Measurements from ENCODE around the gene CD79B.
"Not testable (repeated sequence)": the region's sequence is repeated elsewhere in the genome, so short reads cannot be mapped to it uniquely, and the experiment has no call there.

The CD79B gene

GRCh38 chr17:63909586-63909985 lies 22.5 kb downstream of the CD79B start:
- DNase-seq = not testable (repeated sequence)

- not testable (repeated sequence) for DNase-seq
Measured at GRCh38 chr17:63907161-63907778, 24.9 kb downstream of the CD79B start.

- DNase-seq = not testable (repeated sequence)
Measured at GRCh38 chr17:63904796-63905195, 27.3 kb downstream of the CD79B start.

DNA sequence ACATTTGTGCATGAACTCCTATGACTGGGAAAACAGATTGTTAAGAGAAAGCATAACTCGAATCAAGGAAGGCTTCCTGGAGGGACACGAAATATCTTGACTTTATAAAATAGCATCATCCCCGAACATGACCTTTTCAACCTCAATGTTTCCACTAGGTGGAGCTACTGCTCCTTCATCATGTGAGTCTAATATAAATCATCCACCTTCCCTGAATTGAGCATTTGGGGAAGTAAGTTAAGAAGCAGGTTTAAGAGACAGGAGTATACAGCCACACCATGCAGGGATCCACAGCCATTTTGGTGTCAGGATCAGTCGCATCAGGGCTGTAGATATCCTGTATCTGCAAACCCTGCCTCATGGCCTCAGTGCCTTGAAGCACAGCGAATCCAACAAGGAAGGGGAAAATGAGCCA lies 28.3 kb downstream of the CD79B start:
- DNase-seq = not testable (repeated sequence)

- DNase-seq = not testable (repeated sequence)
Measured at GRCh38 chr17:63901971-63902370, 30.2 kb downstream of the CD79B start.

DNA sequence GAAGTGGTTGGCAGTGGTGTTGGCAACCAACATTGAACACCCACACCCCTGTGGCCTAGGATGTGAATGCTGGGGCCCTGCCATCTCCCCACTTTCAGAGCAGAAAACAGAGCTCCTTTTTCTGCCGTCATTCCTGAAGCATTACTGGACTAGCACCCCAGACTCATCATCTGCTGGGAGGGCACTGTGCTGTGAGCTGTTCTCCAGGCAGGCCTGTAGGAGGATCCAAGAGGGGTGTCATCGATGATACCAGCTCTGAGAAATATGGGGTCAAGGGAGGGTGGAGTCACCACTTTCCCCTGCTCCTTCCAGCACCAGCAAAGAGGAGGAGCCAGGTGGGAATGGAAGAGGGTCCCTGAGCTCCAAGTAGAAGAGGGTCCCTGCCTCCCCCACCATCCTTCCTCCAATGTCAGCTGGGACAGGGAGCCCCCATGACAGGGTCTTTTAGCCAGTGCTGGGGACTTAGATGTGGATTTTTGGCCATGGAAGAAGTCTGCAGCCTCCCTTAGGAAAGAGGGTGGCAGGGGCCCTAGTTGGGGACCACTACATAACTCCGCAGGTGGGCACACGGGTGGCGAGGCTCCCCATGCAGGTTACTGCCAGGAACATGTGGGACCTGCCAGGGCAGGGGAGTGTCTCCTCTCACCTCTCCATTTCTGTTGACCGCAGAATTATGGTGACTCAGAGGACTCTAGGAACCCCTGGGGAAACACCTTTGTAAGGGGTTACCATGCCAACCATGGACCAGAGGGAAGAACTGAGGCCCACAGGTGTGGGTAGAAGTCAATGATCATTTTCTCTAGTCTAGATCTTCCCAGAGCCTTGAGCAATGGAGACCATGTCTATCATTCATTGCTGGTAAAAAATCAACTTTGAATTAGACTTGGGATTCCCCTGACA lies 33.0 kb downstream of the CD79B start:
- DNase-seq = not testable (repeated sequence)

DNA sequence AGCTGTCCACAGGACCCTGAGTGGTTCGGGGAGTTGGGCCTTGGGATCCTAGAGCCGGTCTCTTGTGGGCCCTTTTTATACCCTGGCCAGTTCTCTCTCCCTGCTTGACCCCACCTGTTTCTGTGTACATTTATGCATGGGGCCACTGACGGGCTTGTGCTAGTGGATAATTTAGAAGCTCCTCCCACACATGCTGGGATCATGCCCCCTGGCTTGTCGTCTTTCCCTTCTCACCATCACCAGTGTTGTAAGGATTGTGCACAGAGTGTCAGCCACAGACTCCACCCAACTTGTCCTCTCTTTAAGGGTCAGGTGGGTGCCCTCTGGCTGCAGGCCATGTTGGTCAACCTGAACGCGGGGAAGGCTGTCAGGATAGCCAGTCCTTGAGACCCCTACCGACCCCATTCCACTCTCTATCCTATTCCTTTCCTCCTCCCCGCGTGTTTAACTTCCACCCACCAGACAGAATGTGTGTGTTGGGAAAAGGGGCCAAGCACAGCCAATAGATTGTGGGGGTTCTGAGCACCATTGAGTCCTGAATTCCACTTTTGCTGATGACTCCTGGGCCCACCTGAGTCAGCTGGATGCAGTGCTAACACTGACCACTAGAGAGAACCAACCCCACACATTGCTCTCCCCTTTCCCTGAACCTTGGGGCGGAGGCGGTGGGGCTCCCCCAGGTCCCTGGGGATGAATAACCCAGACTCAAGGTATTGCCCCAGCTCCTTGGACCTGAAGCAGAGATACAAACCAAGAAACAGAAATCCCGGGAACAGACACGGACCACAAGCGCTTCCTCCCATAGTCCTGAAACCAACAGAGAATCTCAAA lies 35.4 kb downstream of the CD79B start, which contains the start of gene CSH1:
Gene CSH1, minus strand, starts transcription at position 51 of the 831 bp plus-strand sequence. CDS start 63 bp downstream, outside the sequence.
- not testable (repeated sequence) for DNase-seq

DNA sequence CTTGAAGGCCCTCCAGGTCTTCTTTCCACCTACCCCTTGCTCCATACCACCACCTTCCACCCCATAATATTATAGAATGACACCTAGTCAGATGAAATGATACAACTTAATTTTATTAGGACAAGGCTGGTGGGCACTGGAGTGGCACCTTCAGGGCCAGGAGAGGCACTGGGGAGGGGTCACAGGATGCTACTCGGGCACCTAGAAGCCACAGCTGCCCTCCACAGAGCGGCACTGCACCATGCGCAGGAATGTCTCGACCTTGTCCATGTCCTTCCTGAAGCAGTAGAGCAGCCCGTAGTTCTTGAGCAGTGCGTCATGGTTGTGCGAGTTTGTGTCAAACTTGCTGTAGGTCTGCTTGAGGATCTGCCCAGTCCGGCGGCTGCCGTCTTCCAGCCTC lies 37.3 kb downstream of the CD79B start:
- not testable (repeated sequence) for DNase-seq

DNA sequence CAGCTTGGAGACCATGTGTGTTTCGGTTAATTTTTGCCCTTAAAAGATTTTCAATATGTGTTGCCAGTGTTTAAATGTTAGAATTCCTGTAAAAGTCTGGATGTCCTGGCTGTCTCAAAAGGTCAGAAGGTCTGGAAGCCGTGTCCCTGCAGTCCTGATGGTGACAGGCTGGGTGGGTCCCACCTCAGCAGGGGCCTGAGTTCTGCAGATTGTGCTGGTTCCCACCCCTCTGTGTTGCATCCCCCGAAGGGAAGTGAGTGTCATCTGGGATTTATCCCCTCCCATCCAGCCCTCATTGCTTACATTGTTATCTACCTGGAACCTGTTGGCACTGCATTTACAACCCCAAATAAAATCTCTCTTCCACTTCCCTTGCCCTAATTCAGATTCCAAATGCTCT lies 38.1 kb downstream of the CD79B start:
- not testable (repeated sequence) for DNase-seq

- not testable (repeated sequence) for DNase-seq
Measured at GRCh38 chr17:63892316-63893037, 39.7 kb downstream of the CD79B start.

DNA sequence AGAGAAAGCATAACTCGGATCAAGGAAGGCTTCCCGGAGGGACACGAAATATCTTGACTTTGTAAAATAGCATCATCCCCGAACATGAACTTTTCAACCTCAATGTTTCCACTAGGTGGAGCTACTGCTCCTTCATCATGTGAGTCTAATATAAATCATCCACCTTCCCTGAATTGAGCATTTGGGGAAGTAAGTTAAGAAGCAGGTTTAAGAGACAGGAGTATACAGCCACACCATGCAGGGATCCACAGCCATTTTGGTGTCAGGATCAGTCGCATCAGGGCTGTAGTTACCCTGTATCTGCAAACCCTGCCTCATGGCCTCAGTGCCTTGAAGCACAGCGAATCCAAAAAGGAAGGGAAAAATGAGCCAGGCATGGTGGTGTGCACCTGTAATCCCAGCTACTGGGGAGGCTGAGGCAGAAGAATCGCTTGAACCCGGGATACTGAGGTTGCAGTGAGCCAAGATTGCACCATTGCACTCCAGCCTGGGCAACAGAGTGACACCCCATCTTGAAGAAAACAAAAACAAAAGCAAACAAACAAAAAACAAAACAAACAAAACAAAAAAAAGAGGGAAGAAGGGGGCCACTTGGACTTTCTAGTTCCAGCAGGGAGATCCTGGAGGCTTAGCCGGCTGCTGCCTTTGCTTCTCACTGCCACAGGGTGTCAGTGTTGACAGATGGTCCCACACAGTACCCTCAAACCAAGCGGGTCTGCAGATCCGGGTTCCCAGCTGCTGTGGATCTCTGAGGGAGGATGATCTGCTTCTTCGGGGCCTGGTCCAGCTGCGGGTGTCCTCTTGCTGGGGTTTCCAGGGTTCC lies 42.9 kb downstream of the CD79B start:
- DNase-seq = not testable (repeated sequence)

DNA sequence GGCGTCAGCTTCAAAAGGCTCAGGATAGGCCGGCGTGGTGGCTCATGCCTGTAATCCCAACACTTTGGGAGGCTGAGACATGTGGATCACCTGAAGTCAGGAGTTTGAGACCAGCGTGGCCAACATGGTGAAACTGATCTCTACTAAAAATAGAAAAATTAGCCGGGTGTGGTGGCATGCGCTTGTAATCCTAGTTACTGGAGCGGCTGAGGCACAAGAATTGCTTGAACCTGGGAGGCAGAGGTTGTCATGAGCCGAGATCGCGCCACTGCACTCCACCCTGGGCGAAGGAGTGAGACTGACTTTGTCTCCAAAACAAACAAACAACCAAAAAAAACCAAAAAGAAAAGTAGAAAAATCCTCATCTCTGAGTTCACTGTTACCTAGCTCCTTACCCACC lies 47.0 kb downstream of the CD79B start:
- DNase-seq = not testable (repeated sequence)

GRCh38 chr17:63882626-63883126 lies 49.5 kb downstream of the CD79B start:
- DNase-seq = not testable (repeated sequence)

- no peak for DNase-seq
Measured at GRCh38 chr17:63881935-63882601, 50.1 kb downstream of the CD79B start, which contains the start of gene GH2. Gene GH2 (minus strand): TSS chr17:63881944. CDS start chr17:63881801, 143 bp downstream.

DNA sequence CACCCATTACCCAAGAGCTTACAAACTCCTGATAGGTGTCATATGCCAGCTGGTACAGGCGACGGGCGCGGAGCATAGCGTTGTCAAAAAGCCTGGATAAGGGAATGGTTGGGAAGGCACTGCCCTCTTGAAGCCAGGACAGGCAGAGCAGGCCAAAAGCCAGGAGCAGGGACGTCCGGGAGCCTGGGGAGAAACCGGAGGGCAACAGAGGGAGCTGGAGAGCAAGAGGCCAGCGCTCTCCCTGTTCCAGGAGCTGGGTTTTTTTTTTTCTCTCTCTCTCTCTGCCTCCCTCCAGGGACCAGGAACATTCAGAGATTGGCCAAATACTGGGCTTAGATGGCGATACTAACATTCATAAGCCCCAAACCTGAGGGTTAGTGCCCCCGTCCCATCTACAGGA lies 50.8 kb downstream of the CD79B start:
- DNase-seq = not testable (repeated sequence)

DNA sequence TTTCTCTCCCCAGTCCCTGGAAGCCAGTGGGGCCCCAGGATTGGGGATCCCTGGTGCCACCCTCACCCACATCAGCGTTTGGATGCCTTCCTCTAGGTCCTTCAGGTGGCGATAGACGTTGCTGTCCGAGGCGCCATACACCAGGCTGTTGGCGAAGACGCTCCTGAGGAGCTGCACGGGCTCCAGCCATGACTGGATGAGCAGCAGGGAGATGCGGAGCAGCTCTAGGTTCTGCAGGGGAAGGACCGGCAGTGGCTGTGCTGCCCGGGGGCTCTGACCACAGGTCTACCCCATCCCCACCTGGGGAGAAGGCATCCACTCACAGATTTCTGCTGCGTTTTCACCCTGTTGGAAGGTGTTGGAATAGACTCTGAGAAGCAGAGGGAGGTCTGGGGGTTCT lies 51.4 kb downstream of the CD79B start:
- DNase-seq = no peak
